H1 (cell line): ENCODE results near the gene LTC4S. TPM values are rescaled to one million over a fixed set of nuclear protein-coding genes. Genes with fewer than 3 reads are reported as not detected.

Source experiments
- CTCF ChIA-PET: fragments of 300-600 bp; sonication (Branson Sonifier 250); formaldehyde crosslinking; loops from one replicate; lab custom pipeline; 2021; ENCODE audit not compliant: partially characterized antibody; lab: Charles Lee
- POLR2A ChIA-PET: fragments of 300-600 bp; sonication (Branson Sonifier 250); formaldehyde crosslinking; loops from one replicate; lab custom pipeline; 2021; ENCODE audit warnings: inconsistent platforms; ENCODE audit not compliant: partially characterized antibody; lab: Charles Lee
- DNase-seq, 2 experiments: peaks; one replicate each; pipeline versions ENCODE4 v3.0.0 to v3.0.0-alpha.2; 2010 to 2022; ENCODE audit warnings: low spot score in 2 of 2, low read depth in 1 of 2, mixed read lengths in 1 of 2
- FAIRE-seq: peaks from 2 replicates; lab custom pipeline; 2011; peaks lifted over from hg19 to GRCh38; lab: Jason Lieb, UNC
- H2AFZ ChIP-seq: 2 replicates; pipeline ENCODE4 v1.8.1; 2012; ENCODE audit warnings: low read length, inconsistent platforms
- H2AK5ac ChIP-seq: 2 replicates; pipeline ENCODE4 v1.6.1; 2013; ENCODE audit warnings: low read depth, low read length
- H2BK120ac ChIP-seq: replicated peaks from 2 replicates; pipeline ENCODE3; 2013; ENCODE audit warnings: low read depth, low read length, inconsistent platforms
- H2BK12ac ChIP-seq: 2 replicates; pipeline ENCODE4 v1.6.1; 2013; ENCODE audit warnings: low read depth, low read length
- H2BK15ac ChIP-seq: 2 replicates; pipeline ENCODE4 v1.6.1; 2013; ENCODE audit warnings: low read length
- H2BK20ac ChIP-seq: 2 replicates; pipeline ENCODE4 v1.6.1; 2013; ENCODE audit warnings: low read length
- H2BK5ac ChIP-seq: 2 replicates; pipeline ENCODE4 v1.6.1; 2013; ENCODE audit warnings: low read depth, low read length
- H3K14ac ChIP-seq: 2 replicates; pipeline ENCODE4 v1.6.1; 2013; ENCODE audit warnings: inconsistent platforms; ENCODE audit not compliant: insufficient read length
- H3K18ac ChIP-seq: 2 replicates; pipeline ENCODE4 v1.6.1; 2013; ENCODE audit warnings: low read length; ENCODE audit errors: extremely low read depth
- H3K23ac ChIP-seq: 2 replicates; pipeline ENCODE4 v1.6.1; 2013; ENCODE audit warnings: inconsistent platforms; ENCODE audit not compliant: insufficient read length
- H3K23me2 ChIP-seq: 2 replicates; pipeline ENCODE4 v1.6.1; 2013; ENCODE audit warnings: low read depth, low read length
- H3K27ac ChIP-seq: 2 replicates; pipeline ENCODE4 v1.6.1; 2011; ENCODE audit warnings: low read depth, low read length, inconsistent platforms
- H3K27me3 ChIP-seq, 4 experiments: replicated peaks in 1 of 4; 1 replicate in 1 of 4; 2 replicates in 3 of 4; pipeline versions ENCODE4 v1.6.1 to v1.8.1; 2011 to 2013; ENCODE audit warnings: low read length in 3 of 4, mild to moderate bottlenecking in 3 of 4, inconsistent platforms in 2 of 4, mixed read lengths in 2 of 4, moderate library complexity in 1 of 4; ENCODE audit not compliant: control insufficient read depth in 3 of 4, insufficient read depth in 3 of 4; ENCODE audit errors: extremely low read depth in 1 of 4
- H3K36me3 ChIP-seq, 4 experiments: 2 replicates each; pipeline versions ENCODE4 v1.6.1 to v1.8.1; 2011 to 2013; ENCODE audit warnings: mild to moderate bottlenecking in 4 of 4, low read length in 3 of 4, moderate library complexity in 2 of 4, control low read depth in 1 of 4, inconsistent platforms in 1 of 4; ENCODE audit not compliant: insufficient read depth in 4 of 4, control insufficient read depth in 2 of 4
- H3K4ac ChIP-seq: replicated peaks from 2 replicates; pipeline ENCODE3; 2013; ENCODE audit warnings: low read length, low read depth, mixed read lengths, inconsistent platforms; ENCODE audit not compliant: insufficient read length
- H3K4me1 ChIP-seq, 4 experiments: replicated peaks in 1 of 4; 1 replicate in 1 of 4; 2 replicates in 3 of 4; pipeline versions ENCODE4 v1.6.1 to v1.8.1; 2011 to 2013; ENCODE audit warnings: low read length in 3 of 4, inconsistent platforms in 2 of 4, mixed read lengths in 1 of 4; ENCODE audit not compliant: insufficient read depth in 4 of 4, control insufficient read depth in 3 of 4
- H3K4me2 ChIP-seq, 2 experiments: 2 replicates each; pipeline versions ENCODE4 v1.6.1 to v1.8.1; 2011 to 2013; ENCODE audit warnings: low read depth in 2 of 2, low read length in 2 of 2, control low read depth in 1 of 2, inconsistent platforms in 1 of 2, mild to moderate bottlenecking in 1 of 2; ENCODE audit not compliant: insufficient read depth in 1 of 2
- H3K4me3 ChIP-seq, 4 experiments: fragments of 200-600, 300-600 bp in 1 of 4; sonication (generic), shearing (Covaris generic), sonication (Bioruptor Twin) in 1 of 4; 2 replicates each; pipeline versions ENCODE4 v1.5.1 to v1.8.1; 2011 to 2016; ENCODE audit warnings: low read length in 4 of 4, low read depth in 3 of 4, control low read depth in 2 of 4, inconsistent platforms in 2 of 4, mild to moderate bottlenecking in 2 of 4, mixed read lengths in 1 of 4, moderate library complexity in 1 of 4; ENCODE audit not compliant: insufficient read depth in 2 of 4; ENCODE audit errors: extremely low read depth in 1 of 4
- H3K56ac ChIP-seq: replicated peaks from 2 replicates; pipeline ENCODE3; 2013; ENCODE audit warnings: low read depth, mild to moderate bottlenecking, mixed read lengths, low read length, inconsistent platforms; ENCODE audit not compliant: insufficient read length
- H3K79me1 ChIP-seq: 2 replicates; pipeline ENCODE4 v1.6.1; 2013; ENCODE audit warnings: low read depth, low read length, control low read depth
- H3K79me2 ChIP-seq, 2 experiments: 2 replicates each; pipeline versions ENCODE4 v1.6.1 to v1.8.1; 2012 to 2013; ENCODE audit warnings: low read length in 2 of 2, mild to moderate bottlenecking in 2 of 2, inconsistent platforms in 1 of 2; ENCODE audit not compliant: insufficient read depth in 2 of 2, control insufficient read depth in 1 of 2
- H3K9ac ChIP-seq, 4 experiments: replicated peaks in 1 of 4; 1 replicate in 1 of 4; 2 replicates in 3 of 4; pipeline versions ENCODE4 v1.6.1 to v1.8.1; 2011 to 2013; ENCODE audit warnings: low read depth in 3 of 4, low read length in 3 of 4, control low read depth in 2 of 4, mild to moderate bottlenecking in 2 of 4, moderate library complexity in 2 of 4, inconsistent platforms in 1 of 4; ENCODE audit errors: extremely low read depth in 1 of 4
- H3K9me3 ChIP-seq, 2 experiments: 2 replicates each; pipeline versions ENCODE4 v1.6.1 to v1.8.1; 2012 to 2013; ENCODE audit warnings: mild to moderate bottlenecking in 2 of 2, moderate library complexity in 2 of 2, control low read depth in 1 of 2, inconsistent platforms in 1 of 2, low read depth in 1 of 2, low read length in 1 of 2, mixed read lengths in 1 of 2; ENCODE audit not compliant: insufficient read depth in 2 of 2
- H4K20me1 ChIP-seq, 2 experiments: replicated peaks in 1 of 2; 2 replicates each; pipeline versions ENCODE3 to v1.8.1; 2011 to 2013; ENCODE audit warnings: inconsistent platforms in 2 of 2, low read length in 2 of 2, mild to moderate bottlenecking in 1 of 2; ENCODE audit not compliant: insufficient read depth in 2 of 2, control insufficient read depth in 1 of 2
- H4K5ac ChIP-seq: 2 replicates; pipeline ENCODE4 v1.6.1; 2013; ENCODE audit warnings: low read length, low read depth, mixed read lengths, inconsistent platforms; ENCODE audit not compliant: insufficient read length
- H4K8ac ChIP-seq: 2 replicates; pipeline ENCODE4 v1.8.0; 2013; ENCODE audit warnings: mild to moderate bottlenecking, moderate library complexity, low read length, inconsistent platforms; ENCODE audit not compliant: insufficient read depth; ENCODE audit errors: extremely low read depth
- H4K91ac ChIP-seq: replicated peaks from 2 replicates; pipeline ENCODE3; 2013; ENCODE audit warnings: low read length, mixed read lengths, inconsistent platforms; ENCODE audit not compliant: insufficient read length
- GABPA ChIP-seq: IDR thresholded peaks from 2 replicates; pipeline ENCODE4 v1.6.1; 2011; ENCODE audit warnings: mild to moderate bottlenecking, low read length, moderate library complexity, borderline replicate concordance; ENCODE audit not compliant: insufficient read depth
- KDM4A ChIP-seq: IDR thresholded peaks from one replicate; pipeline ENCODE4 v1.7.1; 2012; ENCODE audit warnings: low read depth, mild to moderate bottlenecking, moderate library complexity, low read length, inconsistent platforms; ENCODE audit not compliant: severe bottlenecking
- NRF1 ChIP-seq: IDR thresholded peaks from 2 replicates; pipeline ENCODE4 v1.6.1; 2011; ENCODE audit warnings: mild to moderate bottlenecking, low read depth, low read length, improper control_type of control experiment
- RXRA ChIP-seq: IDR thresholded peaks from 2 replicates; pipeline ENCODE4 v1.6.1; 2011; ENCODE audit warnings: low read depth, mild to moderate bottlenecking, low read length, moderate library complexity; ENCODE audit not compliant: insufficient read depth
- SP1 ChIP-seq: IDR thresholded peaks from 2 replicates; pipeline ENCODE4 v1.6.1; 2011; ENCODE audit warnings: low read depth, low read length
- WGBS, 2 experiments: shearing (Covaris generic) in 1 of 2; methylation state at CpG; one replicate each; pipeline versions ENCODE4 v1.1.6 to v1.1.7; 2013 to 2015; ENCODE audit warnings: low lambda C conversion rate in 2 of 2, mixed read lengths in 2 of 2, inconsistent platforms in 1 of 2, low coverage in 1 of 2, missing lambda C conversion rate in 1 of 2; ENCODE audit not compliant: insufficient replicate concordance in 2 of 2, insufficient coverage in 1 of 2, insufficient read length in 1 of 2; ENCODE audit errors: extremely low coverage in 1 of 2, missing lambda C conversion rate in 1 of 2; 5-methylcytosine and 5-hydroxymethylcytosine counted together
- polyA plus RNA-seq, 7 experiments: library from polyadenylated mRNA; depleted of rRNA in 3 of 7; stranded (reverse) in 5 of 7; unstranded in 2 of 7; fragments of >200 nt in 5 of 7; fragments of 200-250 nt in 2 of 7; gene quantifications; 1 replicate in 5 of 7; 2 replicates in 1 of 7; 4 replicates in 1 of 7; pipeline versions ENCODE4 v1.2.1 to v1.2.3, GENCODE V29; 2011 to 2013; ENCODE audit warnings: missing spikeins in 2 of 7, mixed read lengths in 2 of 7
- total RNA-seq: library from RNA; stranded (reverse); fragmentation: NEBNext Ultra II Directional; extraction: Animal tissue kit (Norgen Biotek cat#: 25700); gene quantifications from 2 replicates; pipeline ENCODE4 v1.2.1, GENCODE V29; 2021

The LTC4S gene
- total and polyA plus RNA-seq, 2 of the 8 experiments (the other 6 are each of a cell fraction or from before 2014, with no cell fraction given) = 2.2 to 3.7 TPM

DNA sequence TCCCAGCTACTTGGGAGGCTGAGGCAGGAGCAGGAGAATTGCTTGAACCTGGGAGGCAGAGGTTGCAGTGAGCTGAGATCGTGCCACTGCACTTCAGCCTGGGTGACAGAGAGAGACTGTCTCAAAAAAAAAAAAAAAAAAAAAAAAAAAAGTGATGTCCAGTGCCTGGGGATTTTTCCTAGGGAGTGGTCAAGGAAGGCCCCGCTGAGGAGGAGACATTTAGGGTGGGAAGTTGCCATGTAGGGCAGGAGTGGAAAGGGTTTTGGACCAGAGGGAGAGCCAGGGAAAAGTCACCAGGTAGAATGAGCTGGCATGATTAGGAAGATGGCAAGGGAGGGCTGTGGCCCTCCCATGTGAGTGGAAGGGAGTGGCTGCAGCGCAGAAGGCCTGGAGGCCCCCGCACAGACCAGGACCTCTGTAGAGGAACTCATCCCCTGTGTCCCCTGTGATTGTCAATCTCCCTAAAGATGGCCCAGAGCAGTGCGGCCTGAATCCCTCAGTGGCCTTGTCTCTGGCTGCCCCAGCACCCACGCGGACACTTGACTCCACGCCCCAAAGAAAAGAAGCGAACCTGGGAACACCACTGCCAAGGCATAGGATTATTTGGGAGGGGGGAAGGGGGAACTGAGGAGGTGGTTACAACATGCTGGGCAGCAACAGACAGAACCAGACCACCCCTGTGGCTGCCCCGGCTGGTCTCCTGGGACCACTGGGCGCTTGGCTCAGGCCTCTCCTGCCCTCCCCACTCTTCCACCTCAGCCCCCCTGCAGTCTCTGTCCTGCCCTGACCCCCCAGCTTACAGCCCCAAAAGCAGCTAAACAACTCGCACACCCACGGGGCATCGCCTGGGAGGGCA is 24.3 kb downstream of the LTC4S start:
- Histone ChIP-seq H3K27ac (peak overlapping the region; percentile 67; the same call in 1 of the 2 replicates), H2BK12ac (peak overlapping the region; percentile 77; the same call in 1 of the 2 replicates), H3K79me1 (peaks cover 8% of the 10 kb centered on the region), H3K9ac (0 out of 7 replicates have a peak overlapping the region, but pooled peaks of 1 of the 4 experiments have one; percentile 34), H4K5ac (peak overlapping the region; percentile 1), H2BK15ac (peak overlapping the region; percentile 55), H3K4me2 (peak overlapping the region; percentile 54 to 58), H3K56ac (no peak overlapping the region)
- TF ChIP-seq SP1 = no peak
- TF ChIP-seq GABPA = no peak
- TF ChIP-seq KDM4A = peak; percentile 3
- no peak for TF ChIP-seq RXRA
- TF ChIP-seq NRF1 = 0 out of 2 replicates have a peak, but pooled peaks have one; percentile 4
- TF ChIP-seq, all 59 proteins: peak for 2
- DNase-seq (no peak), FAIRE-seq (no peak)
- H2BK20ac ChIP-seq = peak overlapping the region; percentile 51
- peaks cover 4 to 20% of the 10 kb centered on the region in 2 experiments; a peak in 2 of 4 replicates for H3K79me2 ChIP-seq
- no peaks in the 10 kb centered on the region for H3K9me3 ChIP-seq
- H2AFZ ChIP-seq = no peak overlapping the region
- peak overlapping the region; percentile 90 for H3K18ac ChIP-seq
- ChIA-PET POLR2A (interaction anchor here (1.7 to 12.6 kb wide), 4 partner anchors 9 to 85 kb away, joined by 3 to 207 read pairs (median 6); partner anchors contain the start of genes LTC4S and MGAT4B), CTCF (interaction anchor here (1.0 kb wide), 1 partner anchor 21 kb away, joined by 3 read pairs; no protein-coding TSS in a partner anchor)
- H4K20me1 ChIP-seq = peaks cover 8 to 13% of the 10 kb centered on the region in 2 experiments
- H3K23me2 ChIP-seq = peaks cover 15% of the 10 kb centered on the region; the same call in 1 of the 2 replicates
- peaks cover 0 to 5% (median 2%) of the 10 kb centered on the region in 4 experiments; a peak in 2 of 7 replicates for H3K27me3 ChIP-seq
- H3K4me3 ChIP-seq = peak overlapping the region; percentile 3 to 91 (median 30); a peak in 5 of 8 replicates
- H4K91ac ChIP-seq = peak overlapping the region; percentile 99
- no peak overlapping the region for H3K23ac ChIP-seq
- peak overlapping the region; percentile 96; the same call in 1 of the 2 replicates for H2BK5ac ChIP-seq
- WGBS, 2 experiments = 54% methylated on average over 14 of the region's 14 CpGs; no CpG with 5 or more reads in 1 of the 2 experiments
- H4K8ac ChIP-seq = peak overlapping the region; percentile 93
- no peaks in the 10 kb centered on the region; a peak in 1 of 8 replicates for H3K36me3 ChIP-seq
- H2AK5ac ChIP-seq = 0 out of 2 replicates have a peak overlapping the region, but pooled peaks have one; percentile 0
- H2BK120ac ChIP-seq = peak overlapping the region; percentile 82
- peak overlapping the region; percentile 76 for H3K4ac ChIP-seq
- H3K14ac ChIP-seq = no peak overlapping the region
- peaks cover 4 to 42% (median 37%) of the 10 kb centered on the region in 4 experiments for H3K4me1 ChIP-seq
